GM18870 (cell line): ENCODE data around the gene TUBGCP4.
A peak's percentile ranks its signal among the peaks of the same experiment; 100 is the strongest.
"Not testable (repeated sequence)": the region's sequence is repeated elsewhere in the genome, so short reads cannot be mapped to it uniquely, and the experiment has no call there.

ENCODE experiments used
- ATAC-seq: cut with Tn5 transposase; IDR thresholded peaks from one replicate; pipeline ENCODE4 v1.9.1; 2021; ENCODE audit warnings: moderate library complexity; ENCODE audit not compliant: unreplicated experiment

The TUBGCP4 gene

GRCh38 chr15:43370975-43371974 is at the start of gene TUBGCP4, which contains the start of gene ZSCAN29:
Gene TUBGCP4 (plus strand): TSS chr15:43371101. CDS start chr15:43371355, 254 bp downstream.
Gene ZSCAN29 (minus strand): TSS chr15:43371043. CDS start chr15:43369913, 1,130 bp downstream.
- ATAC-seq = no peak

GRCh38 chr15:43325039-43325684 is 45.7 kb upstream of the TUBGCP4 start:
- no peak for ATAC-seq

GRCh38 chr15:43329217-43329959 is 41.5 kb upstream of the TUBGCP4 start:
- no peak for ATAC-seq

- peak; percentile 90 for ATAC-seq
Observed at GRCh38 chr15:43329960-43330779, 40.7 kb upstream of the TUBGCP4 start, which contains the start of gene LCMT2. Gene LCMT2 (minus strand): TSS chr15:43330573. CDS start chr15:43330489, 84 bp downstream.

GRCh38 chr15:43330780-43331087 is 40.2 kb upstream of the TUBGCP4 start:
- peak; percentile 15 for ATAC-seq

GRCh38 chr15:43346305-43346704 is 24.6 kb upstream of the TUBGCP4 start:
- ATAC-seq = no peak

- no peak for ATAC-seq
Observed at GRCh38 chr15:43347114-43347513, 23.8 kb upstream of the TUBGCP4 start.

- no peak for ATAC-seq
Observed at GRCh38 chr15:43352693-43353382, 18.1 kb upstream of the TUBGCP4 start.

- ATAC-seq = no peak
Observed at GRCh38 chr15:43360821-43361220, 10.1 kb upstream of the TUBGCP4 start.

GRCh38 chr15:43361313-43361903 is 9.5 kb upstream of the TUBGCP4 start:
- ATAC-seq = no peak

GRCh38 chr15:43370310-43370974 is 459 bp upstream of the TUBGCP4 start:
- no peak for ATAC-seq

- no peak for ATAC-seq
Observed at GRCh38 chr15:43376017-43376705, 5.3 kb downstream of the TUBGCP4 start.

- ATAC-seq = no peak
Observed at GRCh38 chr15:43378601-43379000, 7.7 kb downstream of the TUBGCP4 start.

- no peak for ATAC-seq
Observed at GRCh38 chr15:43382310-43382709, 11.4 kb downstream of the TUBGCP4 start.

- no peak for ATAC-seq
Observed at GRCh38 chr15:43383070-43383469, 12.2 kb downstream of the TUBGCP4 start.

- no peak for ATAC-seq
Observed at GRCh38 chr15:43390723-43391122, 19.8 kb downstream of the TUBGCP4 start.

GRCh38 chr15:43393592-43393991 is 22.7 kb downstream of the TUBGCP4 start:
- not testable (repeated sequence) for ATAC-seq

- no peak for ATAC-seq
Observed at GRCh38 chr15:43402255-43402654, 31.4 kb downstream of the TUBGCP4 start.
